BE2C (cell line): ENCODE measurements around the gene XIRP2.

Source experiments
- DNase-seq: peaks from one replicate; pipeline ENCODE4 v3.0.0-alpha.2; 2020
- H3K27me3 ChIP-seq: fragments of 250-450 bp; sonication (Bioruptor Pico); 2 replicates; pipeline ENCODE4 v1.5.1; 2020; ENCODE audit warnings: mild to moderate bottlenecking
- H3K36me3 ChIP-seq: fragments of 250-450 bp; sonication (Bioruptor Pico); 2 replicates; pipeline ENCODE4 v1.5.1; 2020; ENCODE audit warnings: mild to moderate bottlenecking
- H3K4me1 ChIP-seq: fragments of 250-450 bp; sonication (Bioruptor Pico); 2 replicates; pipeline ENCODE4 v1.5.1; 2020
- H3K4me3 ChIP-seq: 2 replicates; pipeline ENCODE4 v1.5.1; 2011; ENCODE audit warnings: low read depth, low read length
- H3K9me3 ChIP-seq: fragments of 250-450 bp; sonication (Bioruptor Pico); 2 replicates; pipeline ENCODE4 v1.5.1; 2020
- CTCF ChIP-seq: IDR thresholded peaks from 2 replicates; pipeline ENCODE4 v1.5.1; 2012; ENCODE audit warnings: mild to moderate bottlenecking, low read depth, low read length

XIRP2 gene

DNA sequence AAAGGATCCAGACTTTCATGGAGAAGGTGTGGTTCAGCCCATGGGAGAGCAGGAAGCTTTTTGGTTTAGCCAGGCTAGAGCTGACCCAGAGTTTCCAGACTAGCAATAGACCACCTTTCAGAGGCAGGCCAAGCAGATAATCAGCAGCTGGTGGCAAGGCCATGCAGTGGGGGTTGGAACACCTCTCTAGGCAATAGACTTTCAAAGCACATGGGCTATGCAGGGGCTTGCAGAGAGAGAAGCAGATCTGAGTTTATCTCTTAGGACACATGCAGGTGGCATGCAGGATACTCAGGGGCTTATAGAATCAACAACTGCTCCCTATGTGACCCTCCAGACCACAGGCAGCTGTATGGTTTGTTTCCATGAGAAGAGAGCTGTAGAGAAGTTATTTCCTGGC is 9.4 kb downstream of the XIRP2 start:
- Histone ChIP-seq H3K36me3 (no peaks in the 10 kb centered on the region), H3K27me3 (no peaks in the 10 kb centered on the region), H3K9me3 (no peaks in the 10 kb centered on the region), H3K4me3 (no peak overlapping the region), H3K4me1 (no peaks in the 10 kb centered on the region)
- DNase-seq, result no peak
- TF ChIP-seq CTCF, result no peak

DNA sequence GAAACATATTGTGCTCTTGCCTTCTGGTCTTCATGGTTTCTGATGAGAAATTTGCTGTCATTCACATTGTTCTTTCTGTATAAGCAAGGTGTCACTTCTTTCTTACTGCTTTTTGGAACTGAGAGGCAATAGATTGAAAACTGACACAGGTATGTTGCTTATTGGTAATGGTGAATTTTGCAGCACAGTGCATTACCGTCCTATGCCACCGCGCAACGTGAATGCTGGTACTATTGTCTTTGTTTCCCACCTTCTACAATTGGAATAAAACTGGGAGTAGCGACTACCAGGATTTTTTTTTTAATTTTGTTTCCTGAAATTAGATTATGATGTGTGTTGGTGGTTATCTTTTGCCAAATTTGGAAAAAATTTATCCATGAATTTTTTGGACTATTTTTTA is 11.4 kb downstream of the XIRP2 start:
- Histone ChIP-seq H3K9me3 (no peaks in the 10 kb centered on the region), H3K27me3 (no peaks in the 10 kb centered on the region), H3K36me3 (no peaks in the 10 kb centered on the region), H3K4me3 (no peak overlapping the region), H3K4me1 (no peaks in the 10 kb centered on the region)
- DNase-seq, result no peak
- no peak for TF ChIP-seq CTCF

DNA sequence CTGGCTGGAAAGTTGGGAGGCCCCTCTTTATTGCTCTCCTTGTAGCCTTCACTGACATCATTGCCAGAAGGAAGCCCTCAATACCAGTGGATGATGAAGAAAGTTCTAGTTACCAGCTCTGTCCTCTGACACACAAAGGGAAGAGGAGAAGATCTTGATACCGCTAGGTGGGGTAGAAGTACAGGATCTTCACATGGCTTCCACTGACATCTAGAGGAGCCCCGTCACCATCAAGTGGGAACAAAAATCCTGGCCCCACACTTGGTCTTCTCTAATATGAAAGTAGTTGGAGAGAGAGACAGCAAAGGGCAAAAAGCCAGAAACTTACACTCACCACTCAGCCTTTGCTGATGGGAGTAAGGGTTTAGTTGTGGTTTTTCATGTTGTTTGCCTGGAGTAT is 12.4 kb downstream of the XIRP2 start:
- no peak overlapping the region for H3K4me3 ChIP-seq
- DNase-seq, result no peak
- H3K36me3 ChIP-seq, result no peaks in the 10 kb centered on the region
- no peaks in the 10 kb centered on the region for H3K9me3 ChIP-seq
- H3K27me3 ChIP-seq, result no peaks in the 10 kb centered on the region
- TF ChIP-seq CTCF, result peak; percentile 23; the same call in 1 of the 2 replicates
- H3K4me1 ChIP-seq, result no peaks in the 10 kb centered on the region

DNA sequence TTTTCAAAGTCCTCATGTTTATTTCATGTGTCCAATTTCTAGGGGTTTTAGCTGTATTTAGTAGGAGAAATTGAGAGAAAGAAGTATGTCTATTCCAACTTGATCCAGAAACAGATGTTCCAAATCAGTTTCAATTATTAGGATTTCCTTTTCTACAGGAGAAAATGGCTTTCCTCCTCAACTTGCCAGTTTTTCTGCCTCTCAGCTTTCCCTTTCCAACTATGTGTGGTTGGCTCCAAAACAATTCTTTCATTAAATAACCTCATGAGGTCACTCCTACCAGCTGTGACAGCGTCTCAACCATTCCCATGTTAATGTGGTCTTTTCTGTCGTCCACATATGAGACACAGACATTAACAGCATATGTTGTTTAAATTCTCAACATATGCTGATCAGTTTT is 13.1 kb downstream of the XIRP2 start:
- H3K36me3 ChIP-seq, result no peaks in the 10 kb centered on the region
- no peak overlapping the region for H3K4me3 ChIP-seq
- H3K4me1 ChIP-seq, result no peaks in the 10 kb centered on the region
- no peak for TF ChIP-seq CTCF
- DNase-seq, result no peak
- H3K27me3 ChIP-seq, result no peaks in the 10 kb centered on the region
- H3K9me3 ChIP-seq, result no peaks in the 10 kb centered on the region

GRCh38 chr2:166916987-166917386 is 28.7 kb downstream of the XIRP2 start:
- no peaks in the 10 kb centered on the region for H3K4me1 ChIP-seq
- no peaks in the 10 kb centered on the region for H3K36me3 ChIP-seq
- DNase-seq, result no peak
- no peaks in the 10 kb centered on the region for H3K9me3 ChIP-seq
- H3K4me3 ChIP-seq, result no peak overlapping the region
- no peaks in the 10 kb centered on the region for H3K27me3 ChIP-seq
- no peak for TF ChIP-seq CTCF

DNA sequence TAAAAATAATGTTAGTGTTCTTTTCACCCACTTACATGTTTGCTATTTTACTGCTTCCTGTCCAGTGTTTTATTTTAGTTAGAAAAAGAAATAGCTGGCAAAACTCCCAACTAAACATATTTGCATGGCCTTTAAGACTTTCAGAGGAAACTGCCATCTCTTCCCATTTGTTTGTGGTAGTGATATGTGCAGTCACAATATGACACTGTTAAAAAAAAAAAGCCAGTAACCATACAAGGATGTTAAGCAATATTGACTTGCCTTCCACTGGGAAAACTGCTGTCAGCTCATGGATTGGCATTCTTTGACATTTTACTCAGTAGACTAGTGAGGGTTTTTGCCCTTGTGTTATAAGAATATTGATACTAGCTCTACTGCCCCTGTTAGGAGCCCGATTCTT is 29.1 kb downstream of the XIRP2 start:
- no peaks in the 10 kb centered on the region for H3K4me1 ChIP-seq
- no peaks in the 10 kb centered on the region for H3K36me3 ChIP-seq
- DNase-seq, result no peak
- TF ChIP-seq CTCF, result no peak
- H3K4me3 ChIP-seq, result no peak overlapping the region
- no peaks in the 10 kb centered on the region for H3K27me3 ChIP-seq
- no peaks in the 10 kb centered on the region for H3K9me3 ChIP-seq
